Body of pancreas (tissue), 4 donors: Measurements from ENCODE around the gene FOXF1. TPM values are rescaled to one million over a fixed set of nuclear protein-coding genes. Genes with fewer than 3 reads are reported as not detected.

Source experiments
- ATAC-seq: fragments of 150-250 bp; one replicate; pipeline ENCODE4 v1.9.1; 2016
- DNase-seq, 4 donors: peaks; one replicate each; pipeline ENCODE4 v3.0.0-alpha.2; 2019
- H3K27ac ChIP-seq, 4 donors: fragments of 200-600 bp; sonication (generic); 1 replicate in 3 of 4; 2 replicates in 1 of 4; pipeline versions ENCODE4 v1.5.1 to v1.6.1; 2016 to 2019; ENCODE audit warnings: mild to moderate bottlenecking in 1 of 4, mixed read lengths in 1 of 4, moderate library complexity in 1 of 4
- H3K27me3 ChIP-seq, 2 donors: fragments of 200-600 bp; sonication (generic); one replicate each; pipeline ENCODE4 v1.6.0; 2016; ENCODE audit warnings: mild to moderate bottlenecking in 1 of 2
- H3K36me3 ChIP-seq, 2 donors: fragments of 200-600 bp; sonication (generic); replicated peaks in 1 of 2; 2 replicates each; pipeline ENCODE4 v1.5.1; 2016; ENCODE audit warnings: low read depth in 2 of 2; ENCODE audit not compliant: insufficient read depth in 1 of 2
- H3K4me1 ChIP-seq: fragments of 200-600 bp; sonication (generic); one replicate; pipeline ENCODE4 v1.6.0; 2016
- H3K4me3 ChIP-seq, 2 donors: fragments of 200-600 bp; sonication (generic); 1 replicate in 1 of 2; 2 replicates in 1 of 2; pipeline ENCODE4 v1.5.1; 2016 to 2019
- H3K9me3 ChIP-seq, 3 donors: fragments of 200-600 bp; sonication (generic); 1 replicate in 2 of 3; 2 replicates in 1 of 3; pipeline ENCODE4 v1.5.1; 2016
- CTCF ChIP-seq, 7 experiments: fragments of 450-650 bp in 4 of 7; fragments of 200-600 bp in 3 of 7; sonication (generic) in 3 of 7; IDR thresholded peaks; one replicate each; pipeline ENCODE4 v1.5.1; 2016 to 2019; ENCODE audit warnings: antibody characterized with exemption in 7 of 7
- POLR2A ChIP-seq, 3 donors: fragments of 450-650 bp; IDR thresholded peaks; one replicate each; pipeline ENCODE4 v1.6.1; 2016; ENCODE audit warnings: antibody characterized with exemption in 3 of 3, mild to moderate bottlenecking in 2 of 3
- WGBS, 2 donors: methylation state at CpG; one replicate each; pipeline ENCODE4 v1.1.5; 2017; 5-methylcytosine and 5-hydroxymethylcytosine counted together
- intact Hi-C: fragments of 100-400 bp; cut with DNase I; formaldehyde crosslinking; loops from one replicate; pipeline ENCODE4 v1.15.1; 2023
- total RNA-seq, 2 donors: library from RNA; depleted of rRNA; stranded (reverse); fragments of >200 nt; gene quantifications; one replicate each; pipeline ENCODE4 v1.1.0, GENCODE V29; 2016

The FOXF1 gene
- total RNA-seq, 2 donors from 2014 or later, result 0.52 to 7.3 TPM

GRCh38 chr16:86507173-86508027 lies 2.9 kb upstream of the FOXF1 start:
- Histone ChIP-seq H3K4me3 (no peak overlapping the region), H3K4me1 (peaks cover 34% of the 10 kb centered on the region), H3K9me3 (no peaks in the 10 kb centered on the region), H3K36me3 (no peaks in the 10 kb centered on the region), H3K27ac (no peak overlapping the region), H3K27me3 (peaks cover 0 to 25% of the 10 kb centered on the region in 2 donors)
- no peak for DNase-seq
- intact Hi-C loops, result no loop called here
- TF ChIP-seq POLR2A (IDR thresholded peaks at IDR 0.05) (no peak), CTCF (IDR thresholded peaks at IDR 0.05) (no peak)
- 4 to 29% methylated on average over 23 to 37 of the region's 37 CpGs for WGBS, 2 donors
- no peak for ATAC-seq

- H3K9me3 ChIP-seq, result no peaks in the 10 kb centered on the region
- H3K36me3 ChIP-seq, result no peaks in the 10 kb centered on the region
- WGBS, 2 donors, result 1 to 14% methylated on average over 14 to 98 of the region's 99 CpGs
- ATAC-seq (no peak), DNase-seq (no peak)
- H3K4me3 ChIP-seq, result no peak overlapping the region
- H3K27ac ChIP-seq, result peak overlapping the region in 2 of 4 donors; percentile 32 to 68
- TF ChIP-seq POLR2A (IDR thresholded peaks at IDR 0.05) (no peak), CTCF (IDR thresholded peaks at IDR 0.05) (no peak)
- intact Hi-C loops, result no loop called here
- H3K4me1 ChIP-seq, result peaks cover 34% of the 10 kb centered on the region
- peaks cover 0 to 25% of the 10 kb centered on the region in 2 donors for H3K27me3 ChIP-seq
Observed at GRCh38 chr16:86508028-86508946, 2.0 kb upstream of the FOXF1 start.

GRCh38 chr16:86508947-86509758 lies 1.2 kb upstream of the FOXF1 start:
- peak in 2 of 4 donors; percentile 14 to 21 for DNase-seq
- Histone ChIP-seq H3K27me3 (peaks cover 0 to 25% of the 10 kb centered on the region in 2 donors), H3K4me3 (peak overlapping the region; percentile 29 to 32), H3K27ac (peak overlapping the region in 3 of 4 donors; percentile 36 to 68 (median 67)), H3K4me1 (peaks cover 34% of the 10 kb centered on the region), H3K9me3 (no peaks in the 10 kb centered on the region), H3K36me3 (no peaks in the 10 kb centered on the region)
- intact Hi-C loops, result no loop called here
- peak; percentile 49 for ATAC-seq
- WGBS, 2 donors, result 1 to 2% methylated on average over 13 to 70 of the region's 79 CpGs
- no peak for TF ChIP-seq CTCF (IDR thresholded peaks at IDR 0.05)
- peak in 1 of 3 donors; percentile 4 for TF ChIP-seq POLR2A (IDR thresholded peaks at IDR 0.05)

GRCh38 chr16:86509759-86510464 lies 415 bp upstream of the FOXF1 start:
- intact Hi-C loops, result no loop called here
- Histone ChIP-seq H3K9me3 (no peaks in the 10 kb centered on the region), H3K36me3 (no peaks in the 10 kb centered on the region), H3K27ac (peak overlapping the region in 3 of 4 donors; percentile 36 to 68 (median 67)), H3K4me3 (peak overlapping the region; percentile 3 to 32), H3K27me3 (peaks cover 0 to 24% of the 10 kb centered on the region in 2 donors), H3K4me1 (peaks cover 34% of the 10 kb centered on the region)
- TF ChIP-seq POLR2A (IDR thresholded peaks at IDR 0.05) (peak in 1 of 3 donors; percentile 3), CTCF (IDR thresholded peaks at IDR 0.05) (no peak)
- ATAC-seq (peak; percentile 42), DNase-seq (peak in 2 of 4 donors; percentile 17 to 39)
- 1 to 2% methylated on average over 8 to 52 of the region's 84 CpGs for WGBS, 2 donors
